ENCODE measurements around the gene TEX26.

The TEX26 gene

GRCh38 chr13:30957258-30957943, 24.9 kb downstream of the TEX26 start:
- no peak for DNase-seq (ENCODE audit: low read depth)
- no peak overlapping the region for H3K4me3 ChIP-seq (replicated peaks; ENCODE audit: low read depth, low read length)
- TF ChIP-seq CTCF (IDR thresholded peaks at IDR 0.05; ENCODE audit: low read length, missing control alignments), result no peak

- DNase-seq (ENCODE audit: low read depth), result no peak
- no peak overlapping the region for H3K4me3 ChIP-seq (replicated peaks; ENCODE audit: low read depth, low read length)
- no peak for TF ChIP-seq CTCF (IDR thresholded peaks at IDR 0.05; ENCODE audit: low read length, missing control alignments)
Measured at GRCh38 chr13:30959678-30960077, 27.2 kb downstream of the TEX26 start.

- peak; percentile 46 for DNase-seq (ENCODE audit: low read depth)
- H3K4me3 ChIP-seq (replicated peaks; ENCODE audit: low read depth, low read length), result no peak overlapping the region
- no peak for TF ChIP-seq CTCF (IDR thresholded peaks at IDR 0.05; ENCODE audit: low read length, missing control alignments)
Measured at GRCh38 chr13:30963791-30964190, 31.3 kb downstream of the TEX26 start.

- DNase-seq (ENCODE audit: low read depth), result no peak
- H3K4me3 ChIP-seq (replicated peaks; ENCODE audit: low read depth, low read length), result no peak overlapping the region
- TF ChIP-seq CTCF (IDR thresholded peaks at IDR 0.05; ENCODE audit: low read length, missing control alignments), result no peak
Measured at GRCh38 chr13:30965380-30965779, 32.9 kb downstream of the TEX26 start.

- no peak overlapping the region for H3K4me3 ChIP-seq (replicated peaks; ENCODE audit: low read depth, low read length)
- DNase-seq (ENCODE audit: low read depth), result no peak
- no peak for TF ChIP-seq CTCF (IDR thresholded peaks at IDR 0.05; ENCODE audit: low read length, missing control alignments)
Measured at GRCh38 chr13:30966101-30966500, 33.6 kb downstream of the TEX26 start.

GRCh38 chr13:30968846-30969245, 36.4 kb downstream of the TEX26 start:
- DNase-seq (ENCODE audit: low read depth), result peak; percentile 59
- no peak for TF ChIP-seq CTCF (IDR thresholded peaks at IDR 0.05; ENCODE audit: low read length, missing control alignments)
- no peak overlapping the region for H3K4me3 ChIP-seq (replicated peaks; ENCODE audit: low read depth, low read length)

GRCh38 chr13:30971575-30971974, 39.1 kb downstream of the TEX26 start:
- TF ChIP-seq CTCF (IDR thresholded peaks at IDR 0.05; ENCODE audit: low read length, missing control alignments), result no peak
- no peak overlapping the region for H3K4me3 ChIP-seq (replicated peaks; ENCODE audit: low read depth, low read length)
- peak; percentile 49 for DNase-seq (ENCODE audit: low read depth)
